Measurements from ENCODE around the gene ZNF148. TPM values are rescaled to one million over a fixed set of nuclear protein-coding genes. Genes with fewer than 3 reads are reported as not detected.
"Not testable (repeated sequence)": the region's sequence is repeated elsewhere in the genome, so short reads cannot be mapped to it uniquely, and the experiment has no call there.

The ZNF148 gene
- total RNA-seq, 2 experiments from 2014 or later, result 30.9 to 34.0 TPM

GRCh38 chr3:125414669-125415068 is 39.5 kb upstream of the ZNF148 start:
- H3K9me3 ChIP-seq (ENCODE audit: control insufficient read depth in 1 of 2, insufficient read depth in 1 of 2, low read length in 2 of 2), result no peaks in the 10 kb centered on the region
- Mint-ChIP-seq H3K27ac (no peak overlapping the region), H3K27me3 (peaks cover 10% of the 10 kb centered on the region), H3K4me1 (ENCODE audit: low read depth) (no peaks in the 10 kb centered on the region), H3K9me3 (no peaks in the 10 kb centered on the region), H3K36me3 (ENCODE audit: low read depth) (no peaks in the 10 kb centered on the region), H3K4me3 (no peak overlapping the region)
- ATAC-seq (ENCODE audit: poor library complexity) (no peak), DNase-seq (no peak)
- H3K4me3 ChIP-seq (ENCODE audit: low read length), result no peak overlapping the region
- POLR2A ChIA-PET, result no interaction called here
- intact Hi-C loops (cut with DNase I, micrococcal nuclease), result no loop called here
- no peak for TF ChIP-seq CTCF (IDR thresholded peaks at IDR 0.05)
- H3K4me1 ChIP-seq (ENCODE audit: insufficient read depth, low read length), result no peaks in the 10 kb centered on the region
- CTCF ChIA-PET, result no interaction called here
- no peaks in the 10 kb centered on the region for H3K36me3 ChIP-seq (ENCODE audit: insufficient read depth, low read length)
- peaks cover 0 to 3% of the 10 kb centered on the region in 2 experiments for H3K27me3 ChIP-seq (ENCODE audit: control insufficient read depth in 1 of 2, insufficient read depth in 2 of 2, low read length in 2 of 2)
- H3K27ac ChIP-seq (ENCODE audit: low read depth in 1 of 2, low read length in 2 of 2), result no peak overlapping the region

- Histone ChIP-seq H3K4me1 (ENCODE audit: insufficient read depth, low read length) (no peaks in the 10 kb centered on the region), H3K9me3 (ENCODE audit: control insufficient read depth in 1 of 2, insufficient read depth in 1 of 2, low read length in 2 of 2) (no peaks in the 10 kb centered on the region), H3K27me3 (ENCODE audit: control insufficient read depth in 1 of 2, insufficient read depth in 2 of 2, low read length in 2 of 2) (peaks cover 3 to 5% of the 10 kb centered on the region in 2 experiments), H3K27ac (ENCODE audit: low read depth in 1 of 2, low read length in 2 of 2) (no peak overlapping the region), H3K4me3 (ENCODE audit: low read length) (no peak overlapping the region), H3K36me3 (ENCODE audit: insufficient read depth, low read length) (no peaks in the 10 kb centered on the region)
- ChIA-PET CTCF (no interaction called here), POLR2A (no interaction called here)
- no peak overlapping the region for H3K4me3 Mint-ChIP-seq
- H3K27ac Mint-ChIP-seq, result no peak overlapping the region
- intact Hi-C loops (cut with DNase I, micrococcal nuclease), result no loop called here
- DNase-seq, result no peak
- no peaks in the 10 kb centered on the region for H3K36me3 Mint-ChIP-seq (ENCODE audit: low read depth)
- TF ChIP-seq CTCF (IDR thresholded peaks at IDR 0.05), result no peak
- H3K4me1 Mint-ChIP-seq (ENCODE audit: low read depth), result no peaks in the 10 kb centered on the region
- peaks cover 24% of the 10 kb centered on the region for H3K27me3 Mint-ChIP-seq
- H3K9me3 Mint-ChIP-seq, result peaks cover 5% of the 10 kb centered on the region
- no peak for ATAC-seq (ENCODE audit: poor library complexity)
Observed at GRCh38 chr3:125410922-125411321, 35.8 kb upstream of the ZNF148 start.

DNA sequence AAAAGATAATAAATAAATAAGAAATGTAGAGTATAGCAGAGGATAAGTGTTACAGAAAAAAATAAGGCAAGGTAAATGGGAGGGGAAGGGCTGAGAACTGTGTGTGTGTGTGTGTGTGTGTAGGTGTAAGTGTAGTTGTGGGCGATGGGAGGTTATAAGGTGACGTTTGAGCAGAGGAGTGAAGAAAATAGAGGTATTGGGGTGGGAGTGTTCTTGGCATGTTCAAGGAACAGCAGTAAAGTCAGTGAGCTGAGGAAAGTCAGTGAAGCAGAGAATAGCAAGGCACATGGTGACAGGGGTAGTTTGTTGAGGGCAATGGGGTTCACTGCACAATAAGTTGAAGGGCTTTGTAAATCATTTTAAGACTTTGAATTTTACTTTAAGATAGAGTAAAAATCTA is 30.9 kb upstream of the ZNF148 start:
- H3K36me3 ChIP-seq (ENCODE audit: insufficient read depth, low read length), result no peaks in the 10 kb centered on the region

GRCh38 chr3:125405515-125405914 is 30.4 kb upstream of the ZNF148 start:
- H3K4me3 Mint-ChIP-seq; H3K36me3 ChIP-seq (ENCODE audit: insufficient read depth, low read length); H3K27me3 ChIP-seq (ENCODE audit: control insufficient read depth in 1 of 2, insufficient read depth in 2 of 2, low read length in 2 of 2); H3K4me1 ChIP-seq (ENCODE audit: insufficient read depth, low read length); H3K9me3 Mint-ChIP-seq; H3K4me1 Mint-ChIP-seq (ENCODE audit: low read depth); intact Hi-C loops (cut with DNase I, micrococcal nuclease); H3K36me3 Mint-ChIP-seq (ENCODE audit: low read depth); CTCF ChIA-PET; DNase-seq; H3K9me3 ChIP-seq (ENCODE audit: control insufficient read depth in 1 of 2, insufficient read depth in 1 of 2, low read length in 2 of 2); H3K4me3 ChIP-seq (ENCODE audit: low read length); H3K27ac Mint-ChIP-seq; ATAC-seq (ENCODE audit: poor library complexity); H3K27ac ChIP-seq (ENCODE audit: low read depth in 1 of 2, low read length in 2 of 2): not testable (repeated sequence)
- peaks cover 14% of the 10 kb centered on the region for H3K27me3 Mint-ChIP-seq
- POLR2A ChIA-PET, result interaction anchor here (0.6 kb wide), 1 partner anchor 64 kb away, joined by 3 read pairs; no protein-coding TSS in a partner anchor

More for the DNA sequence above, 30.9 kb upstream of the ZNF148 start:
- TF ChIP-seq CTCF (IDR thresholded peaks at IDR 0.05), result no peak
- Mint-ChIP-seq H3K36me3 (ENCODE audit: low read depth) (no peaks in the 10 kb centered on the region), H3K4me1 (ENCODE audit: low read depth) (no peaks in the 10 kb centered on the region), H3K27ac (no peak overlapping the region), H3K27me3 (peaks cover 17% of the 10 kb centered on the region), H3K9me3 (peaks cover 9% of the 10 kb centered on the region), H3K4me3 (no peak overlapping the region)
- no peaks in the 10 kb centered on the region for H3K9me3 ChIP-seq (ENCODE audit: control insufficient read depth in 1 of 2, insufficient read depth in 1 of 2, low read length in 2 of 2)
- DNase-seq, result no peak
- peaks cover 0 to 5% of the 10 kb centered on the region in 2 experiments for H3K27me3 ChIP-seq (ENCODE audit: control insufficient read depth in 1 of 2, insufficient read depth in 2 of 2, low read length in 2 of 2)
- H3K4me1 ChIP-seq (ENCODE audit: insufficient read depth, low read length), result no peaks in the 10 kb centered on the region
- ATAC-seq (ENCODE audit: poor library complexity), result no peak
- ChIA-PET POLR2A (interaction anchor here (0.6 kb wide), 1 partner anchor 65 kb away, joined by 3 read pairs; no protein-coding TSS in a partner anchor), CTCF (no interaction called here)
- no peak overlapping the region for H3K4me3 ChIP-seq (ENCODE audit: low read length)
- intact Hi-C loops (cut with DNase I, micrococcal nuclease), result no loop called here
- no peak overlapping the region for H3K27ac ChIP-seq (ENCODE audit: low read depth in 1 of 2, low read length in 2 of 2)

All from CD4-positive, alpha-beta T cell (primary cell).